ENCODE measurements around the gene DNTT.

DNA sequence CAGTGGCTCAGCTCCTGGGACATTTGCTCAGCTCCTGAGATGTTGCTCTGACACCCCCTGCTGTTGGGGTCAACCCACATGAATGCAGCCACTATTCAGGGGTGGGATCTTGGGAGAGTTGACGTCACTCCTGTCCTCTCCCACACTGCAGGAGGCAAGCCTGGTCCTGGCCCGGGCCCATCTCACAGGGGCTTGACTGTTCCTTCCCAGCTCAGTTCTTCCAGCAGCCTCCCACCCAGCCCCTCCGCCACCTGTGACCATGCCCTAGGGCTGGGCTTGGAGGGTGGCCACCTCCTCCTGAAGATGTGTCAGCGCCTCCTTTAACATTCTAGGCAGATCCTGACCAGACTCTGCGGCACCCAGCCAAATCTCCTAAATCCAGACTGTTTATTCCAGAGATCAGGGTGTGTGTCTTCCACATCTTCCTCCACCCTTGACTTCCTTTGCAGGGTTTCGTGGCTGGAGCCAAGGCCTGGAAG, 73.6 kb downstream of the DNTT start:
- TF ChIP-seq, protein P1, sequence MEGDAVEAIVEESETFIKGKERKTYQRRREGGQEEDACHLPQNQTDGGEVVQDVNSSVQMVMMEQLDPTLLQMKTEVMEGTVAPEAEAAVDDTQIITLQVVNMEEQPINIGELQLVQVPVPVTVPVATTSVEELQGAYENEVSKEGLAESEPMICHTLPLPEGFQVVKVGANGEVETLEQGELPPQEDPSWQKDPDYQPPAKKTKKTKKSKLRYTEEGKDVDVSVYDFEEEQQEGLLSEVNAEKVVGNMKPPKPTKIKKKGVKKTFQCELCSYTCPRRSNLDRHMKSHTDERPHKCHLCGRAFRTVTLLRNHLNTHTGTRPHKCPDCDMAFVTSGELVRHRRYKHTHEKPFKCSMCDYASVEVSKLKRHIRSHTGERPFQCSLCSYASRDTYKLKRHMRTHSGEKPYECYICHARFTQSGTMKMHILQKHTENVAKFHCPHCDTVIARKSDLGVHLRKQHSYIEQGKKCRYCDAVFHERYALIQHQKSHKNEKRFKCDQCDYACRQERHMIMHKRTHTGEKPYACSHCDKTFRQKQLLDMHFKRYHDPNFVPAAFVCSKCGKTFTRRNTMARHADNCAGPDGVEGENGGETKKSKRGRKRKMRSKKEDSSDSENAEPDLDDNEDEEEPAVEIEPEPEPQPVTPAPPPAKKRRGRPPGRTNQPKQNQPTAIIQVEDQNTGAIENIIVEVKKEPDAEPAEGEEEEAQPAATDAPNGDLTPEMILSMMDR (IDR thresholded peaks at IDR 0.05; ENCODE audit: low read depth, low read length): no peak
- no peak for TF ChIP-seq EZH2phosphoT487 (IDR thresholded peaks at IDR 0.05; ENCODE audit: low read depth)
